Right renal pelvis (tissue), 4 donors: ENCODE measurements around the gene BPHL. TPM values are rescaled to one million over a fixed set of nuclear protein-coding genes. Genes with fewer than 3 reads are reported as not detected.
"Not testable (repeated sequence)": the region's sequence is repeated elsewhere in the genome, so short reads cannot be mapped to it uniquely, and the experiment has no call there.

ENCODE experiments used
- DNase-seq, 4 donors: peaks; one replicate each; pipeline ENCODE4 v3.0.0-alpha.2; 2013; ENCODE audit warnings: low read depth in 4 of 4, low spot score in 3 of 4, missing footprints in 1 of 4
- polyA plus RNA-seq, 4 donors: library from polyadenylated mRNA; unstranded; fragments of 120-200 nt; gene quantifications; one replicate each; pipeline ENCODE4 v1.2.1, GENCODE V29; 2013; ENCODE audit not compliant: insufficient read length in 4 of 4

Gene BPHL
- polyA plus RNA-seq, 4 donors: 54.6 to 71.9 (median 67.3) TPM

- DNase-seq: no peak
Measured at GRCh38 chr6:3151691-3152090, 33.2 kb downstream of the BPHL start.

GRCh38 chr6:3152689-3153088 lies 34.2 kb downstream of the BPHL start:
- no peak for DNase-seq

GRCh38 chr6:3155416-3155815 lies 36.9 kb downstream of the BPHL start:
- DNase-seq: not testable (repeated sequence)

- DNase-seq: not testable (repeated sequence)
Measured at GRCh38 chr6:3156184-3157130, 37.9 kb downstream of the BPHL start.

GRCh38 chr6:3157131-3157933 lies 38.8 kb downstream of the BPHL start, which contains the start of gene TUBB2A:
TSS of gene TUBB2A (minus strand) at chr6:3157544. CDS start at chr6:3157463, 81 bp downstream.
- peak in 2 of 4 donors; percentile 64 to 66 for DNase-seq

GRCh38 chr6:3159805-3160781 lies 41.6 kb downstream of the BPHL start:
- no peak for DNase-seq

- DNase-seq: no peak
Measured at GRCh38 chr6:3162067-3162497, 43.6 kb downstream of the BPHL start.

- DNase-seq: peak in 2 of 4 donors; percentile 53 to 69
Measured at GRCh38 chr6:3162565-3163247, 44.2 kb downstream of the BPHL start.

- no peak for DNase-seq
Measured at GRCh38 chr6:3163248-3163594, 44.7 kb downstream of the BPHL start.

- DNase-seq: no peak
Measured at GRCh38 chr6:3164388-3164787, 45.9 kb downstream of the BPHL start.

GRCh38 chr6:3165631-3166534 lies 47.4 kb downstream of the BPHL start:
- no peak for DNase-seq

- DNase-seq: not testable (repeated sequence)
Measured at GRCh38 chr6:3166535-3167225, 48.2 kb downstream of the BPHL start.

- DNase-seq: not testable (repeated sequence)
Measured at GRCh38 chr6:3168046-3168445, 49.5 kb downstream of the BPHL start.

- not testable (repeated sequence) for DNase-seq
Measured at GRCh38 chr6:3170676-3171075, 52.2 kb downstream of the BPHL start.

- DNase-seq: not testable (repeated sequence)
Measured at GRCh38 chr6:3171313-3172175, 53.0 kb downstream of the BPHL start.

GRCh38 chr6:3172789-3173188 lies 54.3 kb downstream of the BPHL start:
- DNase-seq: not testable (repeated sequence)

GRCh38 chr6:3173636-3174089 lies 55.2 kb downstream of the BPHL start:
- DNase-seq: not testable (repeated sequence)
